Stomach (tissue), 9 donors: ENCODE measurements around the gene GALNT17. TPM values are rescaled to one million over a fixed set of nuclear protein-coding genes. Genes with fewer than 3 reads are reported as not detected.

Source experiments
- DNase-seq, 2 donors: peaks; one replicate each; pipeline versions ENCODE4 v3.0.0 to v3.0.0-alpha.2; 2013 to 2019
- H3K27ac ChIP-seq, 5 donors: fragments of 200-600 bp in 4 of 5; sonication (generic) in 4 of 5; one replicate each; pipeline ENCODE4 v1.5.1; 2013 to 2019; ENCODE audit warnings: mild to moderate bottlenecking in 1 of 5, moderate library complexity in 1 of 5
- H3K27me3 ChIP-seq, 3 donors: fragments of 200-600 bp; sonication (generic); one replicate each; pipeline ENCODE4 v1.5.1; 2017 to 2019; ENCODE audit warnings: mixed run types in 1 of 3
- H3K36me3 ChIP-seq, 4 donors: fragments of 200-600 bp; sonication (generic); 1 replicate in 3 of 4; 2 replicates in 1 of 4; pipeline ENCODE4 v1.5.1; 2016 to 2019
- H3K4me1 ChIP-seq, 4 donors: fragments of 200-600 bp; sonication (generic); one replicate each; pipeline ENCODE4 v1.5.1; 2016 to 2019
- H3K4me3 ChIP-seq, 4 donors: fragments of 200-600 bp; sonication (generic) in 3 of 4; one replicate each; pipeline ENCODE4 v1.5.1; 2016 to 2019; ENCODE audit warnings: mild to moderate bottlenecking in 1 of 4
- H3K9me3 ChIP-seq, 4 donors: fragments of 200-600 bp; sonication (generic); one replicate each; pipeline ENCODE4 v1.5.1; 2016 to 2019
- CTCF ChIP-seq, 7 experiments: fragments of 450-650 bp in 4 of 7; fragments of 200-600 bp in 3 of 7; sonication (generic) in 3 of 7; IDR thresholded peaks; one replicate each; pipeline ENCODE4 v1.5.1; 2016 to 2019; ENCODE audit warnings: antibody characterized with exemption in 7 of 7, control low read depth in 2 of 7, mild to moderate bottlenecking in 1 of 7
- EP300 ChIP-seq: sonication (generic); formaldehyde crosslinking; IDR thresholded peaks from one replicate; pipeline ENCODE4 v1.6.1; 2017; ENCODE audit warnings: antibody characterized with exemption
- POLR2A ChIP-seq, 4 donors: fragments of 450-650 bp; IDR thresholded peaks; one replicate each; pipeline ENCODE4 v1.6.1; 2016; ENCODE audit warnings: antibody characterized with exemption in 4 of 4, control low read depth in 2 of 4, mild to moderate bottlenecking in 1 of 4, moderate library complexity in 1 of 4
- POLR2AphosphoS5 ChIP-seq, 3 donors: sonication (generic); formaldehyde crosslinking; IDR thresholded peaks; one replicate each; pipeline ENCODE4 v1.6.1; 2016; ENCODE audit warnings: antibody characterized with exemption in 3 of 3
- WGBS, 5 donors: extraction: QIAGEN DNeasy Blood & Tissue Kit in 3 of 5; methylation state at CpG; one replicate each; pipeline versions ENCODE4 v1.1.5 to v1.1.7; 2013 to 2018; 5-methylcytosine and 5-hydroxymethylcytosine counted together
- intact Hi-C: fragments of 100-400 bp; cut with DNase I; formaldehyde crosslinking; loops from one replicate; pipeline ENCODE4 v1.15.1; 2023; ENCODE audit warnings: low total_unique reads
- polyA plus RNA-seq, 3 donors: library from polyadenylated mRNA; stranded (reverse); fragments of 200-250 nt; gene quantifications; one replicate each; pipeline ENCODE4 v1.2.3, GENCODE V29; 2013
- total RNA-seq, 5 donors: library from RNA; depleted of rRNA; stranded (reverse); fragments of >200 nt; gene quantifications; one replicate each; pipeline versions ENCODE4 v1.1.0 to v1.2.3, GENCODE V29; 2014 to 2016
- donor health status: healthy with polysubstance abuse.
- donor health status: Bipolar disorder and iron deficiency.
- donor health status: healthy.

GALNT17 gene
- total and polyA plus RNA-seq, 8 donors = 0.76 to 12.5 (median 1.6) TPM; not detected in 1

DNA sequence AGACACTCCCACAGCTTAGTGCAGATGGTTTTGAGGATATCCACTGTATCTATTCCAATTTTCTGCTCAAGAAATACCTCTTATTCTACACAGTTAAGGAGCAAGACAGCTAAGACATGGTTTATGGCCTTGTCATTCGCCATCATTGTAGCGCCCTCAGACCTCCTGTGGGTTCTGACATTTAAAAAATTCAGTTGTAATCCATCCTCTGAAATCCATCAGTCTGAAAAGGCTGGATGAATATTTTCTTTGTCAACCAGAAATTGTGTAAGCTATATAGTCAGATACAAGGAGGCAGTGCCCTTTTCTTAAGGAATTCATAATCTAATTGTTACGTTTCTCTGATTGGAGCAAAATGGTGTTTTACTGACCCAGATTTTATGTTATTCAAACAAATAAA, 353.6 kb downstream of the GALNT17 start:
- no peak for DNase-seq
- no peaks in the 10 kb centered on the region for H3K27me3 ChIP-seq
- H3K27ac ChIP-seq = no peak overlapping the region
- H3K9me3 ChIP-seq = no peaks in the 10 kb centered on the region
- no peaks in the 10 kb centered on the region for H3K4me1 ChIP-seq
- 80 to 94% (median 91%) methylated on average over 3 of the region's 3 CpGs for WGBS, 5 donors
- H3K36me3 ChIP-seq = no peaks in the 10 kb centered on the region
- intact Hi-C loops = no loop called here
- TF ChIP-seq POLR2AphosphoS5 (IDR thresholded peaks at IDR 0.05) (no peak), EP300 (no peak), CTCF (IDR thresholded peaks at IDR 0.05) (no peak)
- H3K4me3 ChIP-seq = no peak overlapping the region

- intact Hi-C loops = no loop called here
- Histone ChIP-seq H3K4me3 (no peak overlapping the region), H3K27ac (peak overlapping the region in 2 of 5 donors; percentile 11 to 47), H3K9me3 (no peaks in the 10 kb centered on the region), H3K27me3 (no peaks in the 10 kb centered on the region), H3K4me1 (no peaks in the 10 kb centered on the region), H3K36me3 (no peaks in the 10 kb centered on the region)
- WGBS, 5 donors = 79 to 87% (median 81%) methylated on average over 5 of the region's 5 CpGs
- no peak for DNase-seq
- no peak for TF ChIP-seq CTCF (IDR thresholded peaks at IDR 0.05)
- no peak for TF ChIP-seq POLR2A (IDR thresholded peaks at IDR 0.05)
- TF ChIP-seq EP300 = no peak
- no peak for TF ChIP-seq POLR2AphosphoS5 (IDR thresholded peaks at IDR 0.05)
Measured at GRCh38 chr7:71486414-71486813, 354.5 kb downstream of the GALNT17 start.

- peak overlapping the region in 2 of 5 donors; percentile 36 to 47 for H3K27ac ChIP-seq
- no peak overlapping the region for H3K4me3 ChIP-seq
- no peaks in the 10 kb centered on the region for H3K36me3 ChIP-seq
- WGBS, 5 donors = 53 to 66% (median 65%) methylated on average over 6 of the region's 6 CpGs
- H3K4me1 ChIP-seq = no peaks in the 10 kb centered on the region
- no peak for DNase-seq
- TF ChIP-seq POLR2AphosphoS5 (IDR thresholded peaks at IDR 0.05) = peak in 2 of 3 donors; percentile 4 to 29
- TF ChIP-seq CTCF (IDR thresholded peaks at IDR 0.05) = no peak
- intact Hi-C loops = no loop called here
- no peaks in the 10 kb centered on the region for H3K27me3 ChIP-seq
- no peaks in the 10 kb centered on the region for H3K9me3 ChIP-seq
Measured at GRCh38 chr7:71486856-71487628, 355.1 kb downstream of the GALNT17 start.

DNA sequence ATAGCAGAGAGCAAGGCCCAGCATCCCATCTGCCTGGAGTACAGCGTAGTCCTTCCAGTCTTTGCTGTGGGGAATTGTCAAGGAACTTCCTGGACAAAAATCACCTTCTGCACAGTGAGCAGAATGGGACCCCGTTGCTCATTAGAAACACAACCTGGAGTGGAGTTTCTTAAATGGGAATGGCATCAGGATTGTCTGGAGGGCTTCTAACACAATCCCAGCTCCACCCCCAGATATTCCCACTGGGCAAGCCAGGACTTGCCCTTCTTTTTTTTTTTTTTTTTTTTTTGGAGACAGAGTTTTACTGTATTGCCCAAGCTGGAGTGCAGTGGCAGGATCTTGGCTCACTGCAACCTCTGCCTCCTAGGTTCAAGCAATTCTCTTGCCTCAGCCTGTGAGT, 356.4 kb downstream of the GALNT17 start:
- no peak overlapping the region for H3K4me3 ChIP-seq
- no peaks in the 10 kb centered on the region for H3K4me1 ChIP-seq
- WGBS, 5 donors = 56 to 64% (median 61%) methylated on average over 2 of the region's 2 CpGs
- TF ChIP-seq EP300 (no peak), POLR2AphosphoS5 (IDR thresholded peaks at IDR 0.05) (no peak), CTCF (IDR thresholded peaks at IDR 0.05) (no peak)
- H3K27ac ChIP-seq = no peak overlapping the region
- no peak for DNase-seq
- no peaks in the 10 kb centered on the region for H3K27me3 ChIP-seq
- no peaks in the 10 kb centered on the region for H3K36me3 ChIP-seq
- intact Hi-C loops = no loop called here
- no peaks in the 10 kb centered on the region for H3K9me3 ChIP-seq
